Measurements from ENCODE around the gene ERC2. TPM values are rescaled to one million over a fixed set of nuclear protein-coding genes. Genes with fewer than 3 reads are reported as not detected.

ERC2 gene
- polyA plus RNA-seq, 1 experiment: 0.07 TPM

DNA sequence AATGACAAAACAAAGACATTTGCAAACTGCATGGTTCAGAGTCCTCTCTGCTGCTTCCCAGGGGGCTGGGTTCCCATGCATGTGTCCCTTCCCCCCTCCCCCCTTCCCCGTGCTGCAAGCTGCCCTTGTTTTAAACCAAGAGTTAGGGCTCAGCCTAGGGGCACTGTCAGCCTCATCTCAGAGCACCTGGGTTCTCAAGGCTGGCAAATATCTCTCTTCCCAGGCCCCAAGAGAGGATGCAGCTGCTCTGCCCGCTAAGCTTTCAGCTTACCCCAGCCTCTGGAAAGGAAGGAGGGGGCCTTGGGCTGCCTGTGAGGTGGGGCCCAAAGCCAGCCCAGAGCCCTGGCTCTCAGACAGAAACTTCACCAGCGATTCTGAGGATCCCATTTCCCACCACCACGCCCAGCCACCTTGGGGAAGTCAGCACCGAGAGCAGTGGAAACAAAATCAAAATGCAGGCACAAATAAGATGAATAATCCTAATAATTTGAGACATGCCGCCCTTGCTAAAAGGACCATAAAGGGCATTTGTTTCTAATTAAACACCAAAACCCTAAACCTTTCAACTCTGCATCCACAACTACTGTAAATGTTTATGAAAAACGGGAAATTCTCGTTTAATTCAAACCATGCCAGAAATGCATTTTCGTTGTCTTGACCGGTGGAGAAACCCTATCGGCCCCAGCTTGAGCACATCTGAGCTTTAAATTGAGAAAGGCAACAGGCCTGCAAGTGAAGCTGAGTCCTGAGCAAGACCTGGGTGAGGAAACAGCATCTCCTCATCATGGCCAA is 913.4 kb downstream of the ERC2 start:
- H3K27me3 ChIP-seq (ENCODE audit: control insufficient read depth, insufficient read depth, low read length): peaks cover 4% of the 10 kb centered on the region
- ChIA-PET CTCF (interaction anchor here (0.5 kb wide), 1 partner anchor 202 kb away, joined by 3 read pairs; no protein-coding TSS in a partner anchor), POLR2A (no interaction called here)
- TF ChIP-seq, protein P1, sequence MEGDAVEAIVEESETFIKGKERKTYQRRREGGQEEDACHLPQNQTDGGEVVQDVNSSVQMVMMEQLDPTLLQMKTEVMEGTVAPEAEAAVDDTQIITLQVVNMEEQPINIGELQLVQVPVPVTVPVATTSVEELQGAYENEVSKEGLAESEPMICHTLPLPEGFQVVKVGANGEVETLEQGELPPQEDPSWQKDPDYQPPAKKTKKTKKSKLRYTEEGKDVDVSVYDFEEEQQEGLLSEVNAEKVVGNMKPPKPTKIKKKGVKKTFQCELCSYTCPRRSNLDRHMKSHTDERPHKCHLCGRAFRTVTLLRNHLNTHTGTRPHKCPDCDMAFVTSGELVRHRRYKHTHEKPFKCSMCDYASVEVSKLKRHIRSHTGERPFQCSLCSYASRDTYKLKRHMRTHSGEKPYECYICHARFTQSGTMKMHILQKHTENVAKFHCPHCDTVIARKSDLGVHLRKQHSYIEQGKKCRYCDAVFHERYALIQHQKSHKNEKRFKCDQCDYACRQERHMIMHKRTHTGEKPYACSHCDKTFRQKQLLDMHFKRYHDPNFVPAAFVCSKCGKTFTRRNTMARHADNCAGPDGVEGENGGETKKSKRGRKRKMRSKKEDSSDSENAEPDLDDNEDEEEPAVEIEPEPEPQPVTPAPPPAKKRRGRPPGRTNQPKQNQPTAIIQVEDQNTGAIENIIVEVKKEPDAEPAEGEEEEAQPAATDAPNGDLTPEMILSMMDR (IDR thresholded peaks at IDR 0.05; ENCODE audit: low read depth, low read length): no peak
- no peak for DNase-seq (ENCODE audit: low read depth, low spot score)
- no peaks in the 10 kb centered on the region for H3K9me3 ChIP-seq (ENCODE audit: control insufficient read depth, insufficient read depth, low read length)
- peak overlapping the region; percentile 21 for H3K27ac ChIP-seq (ENCODE audit: low read depth, low read length)
- H3K4me3 ChIP-seq (ENCODE audit: low read depth, low read length): no peak overlapping the region

DNA sequence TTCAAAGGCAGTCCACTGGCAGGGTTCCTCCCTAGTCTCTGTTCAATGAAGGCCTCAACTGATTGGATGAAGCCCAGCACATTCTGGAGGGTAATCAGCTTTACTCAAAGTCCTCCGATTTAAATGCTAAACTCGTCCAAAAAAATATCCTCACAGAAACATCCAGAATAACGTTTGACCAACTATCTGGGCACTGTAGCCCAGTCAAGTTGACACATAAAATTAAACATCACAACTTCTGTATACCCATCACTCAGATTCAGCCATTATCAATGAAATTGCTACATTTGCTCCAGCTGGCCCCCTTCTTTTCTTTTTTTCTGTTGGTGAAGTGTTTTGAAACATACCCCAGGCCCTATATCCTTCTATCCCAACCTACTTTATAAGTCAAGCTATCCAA is 916.6 kb downstream of the ERC2 start:
- CTCF ChIA-PET: no interaction called here
- TF ChIP-seq, protein P1 (IDR thresholded peaks at IDR 0.05; ENCODE audit: low read depth, low read length): no peak
- POLR2A ChIA-PET: no interaction called here

DNA sequence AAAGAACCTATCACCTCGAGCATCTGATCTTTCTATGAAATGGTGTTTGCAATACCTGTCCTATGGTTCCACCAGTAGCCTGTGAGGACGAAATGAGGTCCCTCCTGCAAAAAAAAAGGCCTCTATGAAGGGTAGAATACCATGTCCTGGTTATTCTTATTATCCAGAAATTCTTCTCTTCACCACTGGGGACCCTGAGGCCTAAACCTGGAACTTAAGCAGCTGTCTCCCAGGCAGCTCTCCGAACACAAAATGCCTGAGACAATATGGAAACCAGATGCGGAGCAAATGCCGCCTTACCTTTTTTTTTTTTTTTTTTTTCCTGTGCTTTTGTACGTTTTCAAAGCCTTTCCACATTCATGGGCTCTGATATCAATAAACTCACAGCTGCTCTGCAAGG is 919.1 kb downstream of the ERC2 start:
- TF ChIP-seq, protein P1 (IDR thresholded peaks at IDR 0.05; ENCODE audit: low read depth, low read length): peak; percentile 48
- ChIA-PET POLR2A (interaction anchor here (0.7 to 0.8 kb wide), 2 partner anchors 62 to 170 kb away, joined by 5 to 9 read pairs; partner anchors contain the start of gene WNT5A), CTCF (interaction anchor here (0.6 to 1.1 kb wide), 5 partner anchors 8 to 343 kb away, joined by 4 to 13 read pairs (median 6); no protein-coding TSS in a partner anchor)
- Histone ChIP-seq H3K4me3 (ENCODE audit: low read depth, low read length) (no peak overlapping the region), H3K9me3 (ENCODE audit: control insufficient read depth, insufficient read depth, low read length) (peaks cover 2% of the 10 kb centered on the region; the same call in 1 of the 2 replicates), H3K27ac (ENCODE audit: low read depth, low read length) (no peak overlapping the region), H3K27me3 (ENCODE audit: control insufficient read depth, insufficient read depth, low read length) (peaks cover 4% of the 10 kb centered on the region)
- no peak for DNase-seq (ENCODE audit: low read depth, low spot score)

More for the DNA sequence above, 916.6 kb downstream of the ERC2 start:
- peaks cover 4% of the 10 kb centered on the region for H3K27me3 ChIP-seq (ENCODE audit: control insufficient read depth, insufficient read depth, low read length)
- no peak overlapping the region for H3K27ac ChIP-seq (ENCODE audit: low read depth, low read length)
- DNase-seq (ENCODE audit: low read depth, low spot score): no peak
- no peak overlapping the region for H3K4me3 ChIP-seq (ENCODE audit: low read depth, low read length)
- H3K9me3 ChIP-seq (ENCODE audit: control insufficient read depth, insufficient read depth, low read length): peaks cover 2% of the 10 kb centered on the region; the same call in 1 of the 2 replicates

DNA sequence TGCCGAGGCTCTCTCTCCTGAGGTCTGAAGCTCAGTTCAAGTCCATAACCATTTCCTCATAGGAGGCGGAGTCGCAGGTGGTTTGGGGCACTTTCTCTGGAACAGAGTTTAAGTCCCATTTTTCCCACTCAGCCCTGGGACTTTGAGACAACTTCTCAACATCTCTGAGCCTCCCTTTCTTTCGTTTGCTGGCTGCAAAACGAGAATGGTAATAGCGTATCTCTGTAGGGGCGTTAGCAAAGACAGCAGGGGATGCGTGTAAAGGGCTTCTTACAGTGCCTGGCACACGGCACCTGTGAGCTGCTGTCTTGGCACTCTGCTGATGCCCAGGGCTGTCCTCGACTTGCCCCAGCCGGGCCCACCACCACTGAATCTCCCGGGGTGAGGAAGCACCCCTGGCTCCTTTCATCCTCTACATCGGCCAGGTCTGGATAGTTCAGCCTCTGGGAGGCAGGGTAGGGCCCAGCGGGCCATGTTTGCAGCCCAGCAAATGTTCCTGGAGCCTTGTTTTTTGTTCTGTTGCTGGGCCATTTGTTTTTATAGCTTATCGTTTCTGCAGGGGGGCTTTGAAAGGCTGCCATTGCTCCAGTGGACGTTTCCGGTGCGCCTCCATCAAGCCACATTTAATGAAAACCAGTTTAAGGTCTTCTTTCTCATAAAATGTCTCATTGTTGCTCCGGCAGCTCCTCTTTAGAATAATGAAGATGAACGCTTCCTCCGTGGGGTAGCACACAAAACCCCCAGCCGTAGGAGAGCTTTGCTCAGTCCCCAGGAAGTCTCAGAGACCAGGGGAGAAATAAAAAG is 921.2 kb downstream of the ERC2 start:
- CTCF ChIA-PET: interaction anchor here (0.6 kb wide), 1 partner anchor 47 kb away, joined by 3 read pairs; no protein-coding TSS in a partner anchor

More for the DNA sequence above, 921.2 kb downstream of the ERC2 start:
- TF ChIP-seq, protein P1 (IDR thresholded peaks at IDR 0.05; ENCODE audit: low read depth, low read length): no peak
- H3K9me3 ChIP-seq (ENCODE audit: control insufficient read depth, insufficient read depth, low read length): peaks cover 2% of the 10 kb centered on the region; the same call in 1 of the 2 replicates
- DNase-seq (ENCODE audit: low read depth, low spot score): no peak
- no peak overlapping the region for H3K27ac ChIP-seq (ENCODE audit: low read depth, low read length)
- POLR2A ChIA-PET: no interaction called here
- peaks cover 8% of the 10 kb centered on the region for H3K27me3 ChIP-seq (ENCODE audit: control insufficient read depth, insufficient read depth, low read length)
- H3K4me3 ChIP-seq (ENCODE audit: low read depth, low read length): no peak overlapping the region
